Kidney tubule cell (primary cell): ENCODE results near the gene TRAPPC3L.
"Not testable (repeated sequence)": the region's sequence is repeated elsewhere in the genome, so short reads cannot be mapped to it uniquely, and the experiment has no call there.

ENCODE experiments used
- DNase-seq: peaks from one replicate; pipeline ENCODE4 v3.0.0-alpha.2; 2018; ENCODE audit warnings: low spot score

Gene TRAPPC3L

GRCh38 chr6:116513224-116513875 is 32.1 kb downstream of the TRAPPC3L start:
- DNase-seq, result no peak

- DNase-seq, result no peak
These were observed 32.8 kb downstream of the TRAPPC3L start for GRCh38 chr6:116512734-116513133.

- no peak for DNase-seq
These were observed 33.3 kb downstream of the TRAPPC3L start for GRCh38 chr6:116512111-116512559.

DNA sequence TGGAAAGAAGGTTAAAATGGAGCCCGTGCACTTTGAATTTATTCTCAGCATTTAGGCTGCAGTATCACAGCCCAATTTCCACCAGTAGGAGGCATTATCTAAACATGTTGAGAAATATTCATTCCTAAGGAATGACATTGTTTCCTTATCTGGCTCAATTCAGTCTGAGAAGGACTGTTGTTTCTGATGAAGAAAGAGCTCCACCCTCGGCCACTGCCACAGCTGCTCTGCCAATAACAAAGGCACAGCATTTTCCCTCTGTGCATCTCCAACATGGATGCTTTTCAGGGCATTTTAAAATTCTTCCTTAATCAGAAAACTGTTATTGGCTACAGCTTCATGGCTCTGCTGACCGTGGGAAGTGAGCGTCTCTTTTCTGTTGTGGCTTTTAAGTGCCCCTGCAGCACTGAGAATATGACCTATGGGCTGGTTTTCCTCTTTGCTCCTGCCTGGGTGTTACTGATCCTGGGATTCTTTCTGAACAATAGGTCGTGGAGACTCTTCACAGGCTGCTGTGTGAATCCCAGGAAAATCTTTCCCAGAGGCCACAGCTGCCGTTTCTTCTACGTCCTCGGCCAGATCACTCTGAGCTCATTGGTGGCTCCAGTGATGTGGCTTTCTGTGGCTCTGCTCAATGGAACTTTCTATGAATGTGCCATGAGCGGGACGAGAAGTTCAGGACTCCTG is 33.9 kb downstream of the TRAPPC3L start, which contains the start of gene CALHM5:
Gene CALHM5, plus strand, starts transcription at position 216 of the 687 bp plus-strand sequence. Its CDS starts 58 bp downstream, at position 274.
- peak; percentile 76 for DNase-seq

GRCh38 chr6:116508527-116508926 is 37.0 kb downstream of the TRAPPC3L start:
- no peak for DNase-seq

DNA sequence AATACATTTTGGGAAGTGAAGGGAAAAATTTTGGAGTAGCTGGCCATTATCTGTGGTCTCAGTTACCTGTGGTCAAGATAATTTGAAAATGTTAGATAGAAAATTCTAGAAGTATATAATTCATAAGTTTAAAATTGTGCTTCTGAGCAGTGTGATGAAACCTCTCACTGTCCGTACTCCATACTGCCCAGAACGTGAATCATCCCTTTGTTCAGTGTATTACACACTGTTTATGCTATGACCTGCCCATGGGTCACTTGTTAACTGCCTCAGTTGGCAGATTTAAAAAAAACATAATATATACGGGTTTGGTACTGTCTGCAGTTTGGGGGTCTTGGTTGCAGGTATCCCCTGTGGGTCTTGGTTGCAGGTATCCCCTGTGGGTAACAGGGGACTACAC is 38.2 kb downstream of the TRAPPC3L start:
- no peak for DNase-seq

DNA sequence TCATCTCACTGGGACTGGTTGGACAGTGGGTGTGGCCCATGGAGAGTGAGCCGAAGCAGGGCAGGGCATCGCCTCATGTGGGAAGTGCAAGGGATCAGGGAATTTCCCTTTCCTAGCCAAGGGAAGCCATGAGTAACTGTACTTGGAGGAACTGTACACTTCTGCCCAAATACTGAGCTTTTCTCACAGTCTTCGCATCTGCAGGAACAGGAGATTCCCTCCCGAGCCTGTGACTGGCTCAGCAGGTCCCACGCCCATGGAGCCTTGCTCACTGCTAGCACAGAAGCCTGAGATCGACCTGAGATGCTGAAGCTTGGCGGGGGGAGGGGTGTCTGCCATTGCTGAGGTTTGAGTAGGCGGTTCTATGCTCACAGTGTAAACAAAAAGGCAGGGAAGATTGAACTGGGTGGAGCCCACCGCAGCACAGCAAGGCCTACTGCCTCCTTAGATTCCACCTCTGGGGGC is 44.5 kb downstream of the TRAPPC3L start:
- DNase-seq, result peak; percentile 64

- no peak for DNase-seq
These were observed 48.3 kb downstream of the TRAPPC3L start for GRCh38 chr6:116497113-116497676.

DNA sequence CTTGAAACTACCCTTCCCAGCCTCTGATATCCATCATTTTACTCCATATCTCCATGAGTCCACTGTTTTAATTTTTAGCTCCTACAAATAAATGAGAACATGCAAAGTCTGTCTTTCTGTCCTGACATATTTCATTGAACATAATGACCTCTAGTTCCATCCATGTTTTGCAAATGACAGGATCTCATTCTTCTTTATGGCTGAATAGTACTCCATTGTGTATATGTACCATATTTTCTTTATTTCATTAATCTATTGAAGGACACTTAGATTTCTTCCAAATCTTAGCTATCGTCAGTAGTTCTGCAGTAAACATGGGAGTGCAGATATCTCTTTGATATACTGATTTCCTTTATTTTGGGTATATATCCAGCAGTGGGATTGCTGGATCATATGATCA is 50.3 kb downstream of the TRAPPC3L start:
- not testable (repeated sequence) for DNase-seq

- no peak for DNase-seq
These were observed 53.0 kb downstream of the TRAPPC3L start for GRCh38 chr6:116492331-116493067.

DNA sequence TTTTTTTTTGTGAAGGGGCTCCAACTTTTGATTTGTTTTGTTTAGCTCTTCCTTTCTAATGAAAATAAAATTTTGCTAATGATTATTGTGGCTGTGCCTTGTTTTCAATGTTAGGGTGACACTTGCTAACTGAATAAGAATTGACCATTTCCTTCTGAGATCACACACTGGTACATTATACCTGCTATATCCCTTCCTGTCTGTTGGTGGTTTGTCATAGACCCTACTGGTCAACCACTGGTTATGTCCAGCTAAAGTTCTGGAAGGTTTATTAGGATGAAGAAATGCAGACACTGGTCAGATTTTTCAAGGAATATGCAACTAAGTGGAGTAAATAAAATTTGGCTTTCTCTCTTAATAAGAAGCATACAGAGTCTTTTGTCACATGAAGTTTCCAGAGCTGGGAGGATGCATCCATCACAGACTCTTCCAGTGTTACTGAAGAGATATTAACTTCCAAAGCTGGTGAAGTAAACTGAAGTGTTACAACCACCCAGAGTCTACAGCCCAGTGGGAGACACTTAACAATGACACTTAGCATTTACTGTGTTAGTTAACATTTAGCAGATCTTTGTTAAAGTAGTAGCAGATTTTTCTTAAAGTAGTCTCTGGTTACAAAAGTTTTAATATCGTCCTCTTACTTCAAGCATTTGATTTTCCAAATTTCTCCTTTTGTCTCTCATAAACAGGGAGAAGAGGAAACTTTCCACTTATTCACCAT is 53.7 kb downstream of the TRAPPC3L start:
- DNase-seq, result no peak

- DNase-seq, result no peak
These were observed 59.8 kb downstream of the TRAPPC3L start for GRCh38 chr6:116485559-116486184.

- no peak for DNase-seq
These were observed 61.9 kb downstream of the TRAPPC3L start for GRCh38 chr6:116483616-116484015.

GRCh38 chr6:116482780-116483179 is 62.7 kb downstream of the TRAPPC3L start:
- DNase-seq, result no peak

- peak; percentile 16 for DNase-seq
These were observed 69.3 kb downstream of the TRAPPC3L start for GRCh38 chr6:116476002-116476678.

DNA sequence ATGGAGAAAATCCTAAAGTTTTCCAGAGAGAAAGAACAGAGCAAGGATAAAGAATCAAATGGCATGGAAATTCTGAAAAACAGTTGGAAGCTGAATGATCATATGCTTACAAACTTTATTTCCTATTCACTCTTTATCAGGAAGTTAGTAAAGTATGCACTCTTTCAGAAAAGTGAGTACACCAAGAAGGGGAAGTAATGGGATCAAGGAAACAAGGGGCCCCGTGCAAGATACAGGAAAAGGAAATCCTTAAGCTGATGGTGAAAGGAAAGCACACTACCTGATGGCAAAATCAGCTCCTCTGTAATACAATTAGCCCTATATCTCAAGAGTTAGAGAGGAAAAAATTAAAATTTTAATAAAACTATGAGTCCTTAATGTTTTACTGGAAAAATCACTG is 70.3 kb downstream of the TRAPPC3L start:
- DNase-seq, result no peak

GRCh38 chr6:116472706-116473105 is 72.8 kb downstream of the TRAPPC3L start:
- DNase-seq, result no peak

DNA sequence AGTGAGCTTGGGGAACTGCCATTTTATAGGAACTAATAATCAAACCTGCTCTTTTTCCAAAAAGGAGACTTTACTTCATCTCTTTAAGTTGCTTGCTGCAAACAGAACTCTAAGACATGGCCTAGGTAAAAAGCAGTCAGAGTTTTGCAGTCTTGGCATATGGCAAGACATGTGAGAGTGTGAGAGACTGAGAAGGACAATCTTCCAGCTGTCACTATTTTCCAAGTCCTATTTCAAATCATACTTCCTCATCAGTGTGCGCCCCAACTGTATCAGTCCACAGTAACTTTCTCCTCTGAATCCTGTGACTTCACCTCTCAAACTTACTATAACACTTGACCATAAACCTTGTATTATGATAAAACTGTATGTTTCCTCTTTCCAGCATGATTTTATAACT is 74.0 kb downstream of the TRAPPC3L start:
- DNase-seq, result no peak

DNA sequence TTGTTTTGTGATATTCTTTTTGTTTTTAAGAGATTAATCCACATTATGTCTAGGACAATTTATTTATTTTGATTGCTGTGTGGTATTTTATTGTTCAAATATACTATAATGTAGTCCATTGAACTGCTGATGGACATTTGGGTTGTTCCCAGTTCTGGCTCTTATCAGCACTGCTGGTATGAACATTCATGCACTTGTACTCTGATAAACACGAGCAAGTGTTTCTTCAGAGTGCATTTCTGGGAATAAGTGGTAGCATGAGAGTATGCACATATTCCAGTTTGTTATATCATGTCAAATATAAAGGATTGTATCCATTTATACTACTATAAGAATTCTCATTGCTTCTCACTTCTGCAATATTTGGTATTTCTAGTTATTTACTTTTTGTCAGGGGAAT is 77.2 kb downstream of the TRAPPC3L start:
- no peak for DNase-seq

GRCh38 chr6:116467514-116467913 is 78.0 kb downstream of the TRAPPC3L start:
- DNase-seq, result no peak

- no peak for DNase-seq
These were observed 78.4 kb downstream of the TRAPPC3L start for GRCh38 chr6:116467096-116467495.
